ENCODE results near the gene TWF2.

TWF2 gene

GRCh38 chr3:52237006-52237656, 1.8 kb downstream of the TWF2 start:
- DNase-seq = no peak

- DNase-seq = no peak
Observed at GRCh38 chr3:52236424-52236886, 2.5 kb downstream of the TWF2 start.

- no peak for DNase-seq
Observed at GRCh38 chr3:52234516-52235447, 4.2 kb downstream of the TWF2 start.

- DNase-seq = no peak
Observed at GRCh38 chr3:52233968-52234367, 5.0 kb downstream of the TWF2 start.

- DNase-seq = no peak
Observed at GRCh38 chr3:52233108-52233591, 5.8 kb downstream of the TWF2 start.

- no peak for DNase-seq
Observed at GRCh38 chr3:52232279-52233107, 6.5 kb downstream of the TWF2 start.

GRCh38 chr3:52231502-52232278, 7.3 kb downstream of the TWF2 start:
- peak; percentile 75 for DNase-seq

- DNase-seq = no peak
Observed at GRCh38 chr3:52230889-52231499, 8.0 kb downstream of the TWF2 start.

- DNase-seq = no peak
Observed at GRCh38 chr3:52230461-52230860, 8.5 kb downstream of the TWF2 start.

GRCh38 chr3:52229656-52230055, 9.3 kb downstream of the TWF2 start:
- DNase-seq = no peak

- DNase-seq = no peak
Observed at GRCh38 chr3:52228751-52229291, 10.1 kb downstream of the TWF2 start.

GRCh38 chr3:52228266-52228665, 10.7 kb downstream of the TWF2 start:
- no peak for DNase-seq

- DNase-seq = no peak
Observed at GRCh38 chr3:52227766-52228165, 11.2 kb downstream of the TWF2 start.

GRCh38 chr3:52227117-52227516, 11.8 kb downstream of the TWF2 start:
- no peak for DNase-seq

GRCh38 chr3:52226229-52226817, 12.6 kb downstream of the TWF2 start:
- DNase-seq = no peak

- DNase-seq = no peak
Observed at GRCh38 chr3:52225452-52226228, 13.3 kb downstream of the TWF2 start, which contains the start of gene TLR9. TSS of gene TLR9 (minus strand) at chr3:52225645. CDS start at chr3:52225529, 116 bp downstream.

GRCh38 chr3:52223449-52224408, 15.2 kb downstream of the TWF2 start:
- DNase-seq = no peak

GRCh38 chr3:52222319-52223221, 16.4 kb downstream of the TWF2 start:
- DNase-seq = no peak

Measured in T1000 (cell line).